ENCODE data around the gene SMARCA1. TPM values are rescaled to one million over a fixed set of nuclear protein-coding genes. Genes with fewer than 3 reads are reported as not detected.

SMARCA1 gene
- total RNA-seq, 4 donors from 2014 or later, result 35.4 to 114 (median 43.1) TPM

DNA sequence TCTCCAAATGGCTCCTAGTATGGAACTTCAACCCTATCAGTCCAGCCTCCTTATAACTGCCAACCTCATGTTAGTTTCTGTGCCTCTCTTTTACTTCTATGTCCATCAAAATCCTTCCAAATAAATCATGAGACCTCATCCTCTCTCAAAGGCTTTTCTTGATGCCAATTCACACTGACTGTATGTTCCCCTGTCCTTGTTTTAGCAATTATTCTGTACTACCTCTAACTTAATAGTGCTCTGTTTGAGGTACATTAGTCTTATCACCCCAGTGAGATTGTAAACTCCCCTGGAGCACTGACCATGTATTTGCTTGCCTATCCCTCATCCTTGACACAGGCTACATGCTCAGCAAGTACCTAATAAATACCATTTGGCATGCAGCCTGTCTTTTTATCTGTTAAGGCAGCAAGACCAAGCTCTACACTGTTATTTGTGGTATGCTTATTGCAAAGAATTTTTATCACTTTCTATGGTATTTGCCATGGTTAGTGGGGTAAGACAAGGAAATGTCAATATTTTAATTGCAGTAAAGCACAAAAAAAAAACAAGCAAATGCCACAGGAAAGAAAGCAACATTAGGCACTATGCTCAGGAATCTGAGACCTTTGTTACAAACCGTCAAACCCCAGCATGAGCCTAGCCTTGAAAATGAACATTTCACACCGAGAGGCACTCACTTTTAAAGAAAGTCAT, 119.2 kb downstream of the SMARCA1 start:
- Histone ChIP-seq H3K27ac (no peak overlapping the region), H3K9me3 (no peaks in the 10 kb centered on the region), H3K4me1 (no peaks in the 10 kb centered on the region), H3K36me3 (no peaks in the 10 kb centered on the region), H3K27me3 (no peaks in the 10 kb centered on the region), H3K4me3 (no peak overlapping the region)
- TF ChIP-seq, protein P1, sequence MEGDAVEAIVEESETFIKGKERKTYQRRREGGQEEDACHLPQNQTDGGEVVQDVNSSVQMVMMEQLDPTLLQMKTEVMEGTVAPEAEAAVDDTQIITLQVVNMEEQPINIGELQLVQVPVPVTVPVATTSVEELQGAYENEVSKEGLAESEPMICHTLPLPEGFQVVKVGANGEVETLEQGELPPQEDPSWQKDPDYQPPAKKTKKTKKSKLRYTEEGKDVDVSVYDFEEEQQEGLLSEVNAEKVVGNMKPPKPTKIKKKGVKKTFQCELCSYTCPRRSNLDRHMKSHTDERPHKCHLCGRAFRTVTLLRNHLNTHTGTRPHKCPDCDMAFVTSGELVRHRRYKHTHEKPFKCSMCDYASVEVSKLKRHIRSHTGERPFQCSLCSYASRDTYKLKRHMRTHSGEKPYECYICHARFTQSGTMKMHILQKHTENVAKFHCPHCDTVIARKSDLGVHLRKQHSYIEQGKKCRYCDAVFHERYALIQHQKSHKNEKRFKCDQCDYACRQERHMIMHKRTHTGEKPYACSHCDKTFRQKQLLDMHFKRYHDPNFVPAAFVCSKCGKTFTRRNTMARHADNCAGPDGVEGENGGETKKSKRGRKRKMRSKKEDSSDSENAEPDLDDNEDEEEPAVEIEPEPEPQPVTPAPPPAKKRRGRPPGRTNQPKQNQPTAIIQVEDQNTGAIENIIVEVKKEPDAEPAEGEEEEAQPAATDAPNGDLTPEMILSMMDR (IDR thresholded peaks at IDR 0.05), result no peak
- no peak for TF ChIP-seq POLR2A (IDR thresholded peaks at IDR 0.05)
- DNase-seq, result no peak
- intact Hi-C loops (cut with DNase I; ENCODE audit: low total_unique reads), result no loop called here

Small RNAs within 50 kb of the gene (small RNA-seq; reads per million reads assigned to genes)
- gene RF01169 (not detected), gene RNA5SP513 (1.6 reads per million, percentile 68 among the genes with 10 or more reads in this experiment), gene RPS26P56 (not detected)

Other genes with a start within 250 kb of the SMARCA1 start
- gene OCRL, start 16.8 kb upstream of the SMARCA1 start, total RNA-seq, result 10 to 100 TPM in 2 of 4 donors, 1 to 10 TPM in 2; 7.2 to 34.7 (median 17.4) TPM
- gene APLN, start 131.5 kb upstream of the SMARCA1 start, total RNA-seq, result 1 to 10 TPM in 2 of 4 donors, not detected in 2; 1.3 to 2.6 TPM
- 1 to 10 TPM; 2.9 to 4.6 (median 3.9) TPM for gene XPNPEP2, start 215.5 kb upstream of the SMARCA1 start, total RNA-seq

Data from uterus (tissue), 4 donors.